Upper lobe of left lung (tissue), 4 donors: Measurements from ENCODE around the gene APOC4.

Experiments used
- EP300 ChIP-seq, 4 donors: sonication (generic); formaldehyde crosslinking; IDR thresholded peaks; one replicate each; pipeline ENCODE4 v1.5.1; 2017; ENCODE audit warnings: antibody characterized with exemption in 4 of 4, control low read depth in 2 of 4
- POLR2A ChIP-seq, 4 donors: fragments of 450-650 bp; IDR thresholded peaks; one replicate each; pipeline ENCODE4 v1.5.1; 2016 to 2017; ENCODE audit warnings: antibody characterized with exemption in 4 of 4, mild to moderate bottlenecking in 2 of 4
- POLR2AphosphoS5 ChIP-seq, 2 donors: sonication (generic); formaldehyde crosslinking; IDR thresholded peaks; one replicate each; pipeline ENCODE4 v1.5.1; 2017; ENCODE audit warnings: antibody characterized with exemption in 2 of 2
- TF ChIP-seq, protein P1 (sequence below), 6 experiments: fragments of 450-650 bp in 4 of 6; fragments of 200-600 bp in 2 of 6; sonication (generic) in 2 of 6; IDR thresholded peaks; one replicate each; pipeline ENCODE4 v1.5.1; 2016 to 2019; ENCODE audit warnings: antibody characterized with exemption in 6 of 6

DNA sequence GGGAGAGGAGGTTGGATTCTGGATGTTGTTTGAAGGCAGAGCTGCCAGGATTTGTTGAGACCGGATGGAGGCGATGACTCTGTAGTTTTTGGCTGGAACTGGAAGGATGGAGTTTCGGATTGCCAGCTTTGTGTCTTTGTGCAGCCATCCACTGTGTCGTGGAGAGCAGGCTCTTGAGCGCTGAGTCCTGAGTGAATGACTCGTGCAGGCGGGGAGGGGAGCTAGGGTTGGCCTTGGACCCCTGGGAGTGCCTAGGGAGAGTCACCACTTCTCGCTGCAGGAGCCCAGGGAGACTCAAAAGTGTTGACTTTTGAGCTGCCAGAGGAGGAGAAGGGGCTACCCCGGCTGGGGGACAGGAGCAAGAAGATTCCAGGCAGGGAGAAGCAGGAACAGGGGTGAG is 47.1 kb upstream of the APOC4 start:
- TF ChIP-seq, protein P1, sequence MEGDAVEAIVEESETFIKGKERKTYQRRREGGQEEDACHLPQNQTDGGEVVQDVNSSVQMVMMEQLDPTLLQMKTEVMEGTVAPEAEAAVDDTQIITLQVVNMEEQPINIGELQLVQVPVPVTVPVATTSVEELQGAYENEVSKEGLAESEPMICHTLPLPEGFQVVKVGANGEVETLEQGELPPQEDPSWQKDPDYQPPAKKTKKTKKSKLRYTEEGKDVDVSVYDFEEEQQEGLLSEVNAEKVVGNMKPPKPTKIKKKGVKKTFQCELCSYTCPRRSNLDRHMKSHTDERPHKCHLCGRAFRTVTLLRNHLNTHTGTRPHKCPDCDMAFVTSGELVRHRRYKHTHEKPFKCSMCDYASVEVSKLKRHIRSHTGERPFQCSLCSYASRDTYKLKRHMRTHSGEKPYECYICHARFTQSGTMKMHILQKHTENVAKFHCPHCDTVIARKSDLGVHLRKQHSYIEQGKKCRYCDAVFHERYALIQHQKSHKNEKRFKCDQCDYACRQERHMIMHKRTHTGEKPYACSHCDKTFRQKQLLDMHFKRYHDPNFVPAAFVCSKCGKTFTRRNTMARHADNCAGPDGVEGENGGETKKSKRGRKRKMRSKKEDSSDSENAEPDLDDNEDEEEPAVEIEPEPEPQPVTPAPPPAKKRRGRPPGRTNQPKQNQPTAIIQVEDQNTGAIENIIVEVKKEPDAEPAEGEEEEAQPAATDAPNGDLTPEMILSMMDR (IDR thresholded peaks at IDR 0.05) = no peak
- TF ChIP-seq POLR2A (IDR thresholded peaks at IDR 0.05) = no peak
- no peak for TF ChIP-seq POLR2AphosphoS5 (IDR thresholded peaks at IDR 0.05)
- no peak for TF ChIP-seq EP300 (IDR thresholded peaks at IDR 0.05)
